Hepatocyte (in vitro differentiated cells): ENCODE results near the gene LRRC41.
"Not testable (repeated sequence)": the region's sequence is repeated elsewhere in the genome, so short reads cannot be mapped to it uniquely, and the experiment has no call there.

Experiments used
- CTCF ChIP-seq: fragments of 200-600 bp; sonication (generic); IDR thresholded peaks from 2 replicates; pipeline ENCODE4 v1.5.1; 2016; ENCODE audit warnings: antibody characterized with exemption, mild to moderate bottlenecking; ENCODE audit not compliant: poor library complexity
- EZH2 ChIP-seq: fragments of 200-600 bp; sonication (generic); IDR thresholded peaks from 2 replicates; pipeline ENCODE4 v1.6.1; 2016; ENCODE audit warnings: antibody characterized with exemption, mild to moderate bottlenecking, borderline replicate concordance

- TF ChIP-seq CTCF, EZH2: not testable (repeated sequence)
These were observed 16.8 kb upstream of the LRRC41 start for GRCh38 chr1:46319960-46320914.
